Measurements from ENCODE around the gene JCAD. TPM values are rescaled to one million over a fixed set of nuclear protein-coding genes. Genes with fewer than 3 reads are reported as not detected.

Gene JCAD
- total and polyA plus RNA-seq, 10 of the 15 experiments (the other 5 are each of a cell fraction or from before 2014, with no cell fraction given): 0.28 TPM; not detected in 9

DNA sequence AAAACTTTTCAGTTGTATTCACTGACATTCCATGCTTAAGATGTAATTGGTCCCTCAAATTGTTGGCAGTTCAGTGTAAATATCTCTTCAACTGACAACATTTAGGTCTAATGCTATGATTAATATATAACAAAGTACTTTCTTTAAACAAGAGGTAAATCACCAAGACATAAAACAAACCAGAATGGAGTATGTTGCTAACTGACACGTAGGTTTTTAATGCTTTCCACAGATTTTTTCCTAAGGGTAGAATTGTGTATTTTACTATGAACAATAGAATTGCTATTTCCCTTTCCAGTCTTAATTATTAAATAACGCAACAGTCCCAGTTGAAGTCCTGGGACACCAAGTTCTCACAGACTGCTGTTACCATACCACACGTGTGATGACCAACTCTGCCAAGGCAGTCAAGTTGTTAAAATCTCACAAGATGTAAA lies 4.1 kb downstream of the JCAD start:
- Histone ChIP-seq H3K36me3 (ENCODE audit: control insufficient read depth in 2 of 2, insufficient read depth in 2 of 2, low read length in 1 of 2) (no peaks in the 10 kb centered on the region), H3K9ac (ENCODE audit: control insufficient read depth, insufficient read depth, low read length) (no peak overlapping the region), H3K27ac (ENCODE audit: control insufficient read depth, insufficient read depth) (no peak overlapping the region), H3K79me2 (ENCODE audit: control insufficient read depth, insufficient read depth, low read length) (no peaks in the 10 kb centered on the region), H4K20me1 (ENCODE audit: control insufficient read depth, insufficient read depth) (no peaks in the 10 kb centered on the region), H3K4me3 (no peak overlapping the region), H3K4me2 (ENCODE audit: control insufficient read depth, insufficient read depth) (no peak overlapping the region), H3K9me3 (replicated peaks; ENCODE audit: control insufficient read depth, insufficient read depth, low read length) (no peaks in the 10 kb centered on the region), H2AFZ (ENCODE audit: control insufficient read depth, low read depth, low read length) (no peak overlapping the region), H3K4me1 (ENCODE audit: control insufficient read depth, insufficient read depth, low read length) (no peaks in the 10 kb centered on the region), H3K27me3 (replicated peaks in 1 of 2; ENCODE audit: control insufficient read depth in 2 of 2, insufficient read depth in 2 of 2, low read length in 1 of 2) (peaks cover 3 to 7% of the 10 kb centered on the region in 2 experiments)
- in situ Hi-C loops (cut with MboI): no loop called here
- RAD21 ChIA-PET (ENCODE audit: unreplicated experiment): no interaction called here
- BruUV-seq (replicated peaks): no TSS peak
- CTCF ChIA-PET: no interaction called here
- DNase-seq (ENCODE audit: low read depth, low spot score) (no peak), FAIRE-seq (no peak), ATAC-seq (no peak)
- SMC1A ChIA-PET (ENCODE audit: uncharacterized antibody, unreplicated experiment): no interaction called here
- intact Hi-C loops (cut with micrococcal nuclease; ENCODE audit: unreplicated experiment): no loop called here
- POLR2A ChIA-PET: no interaction called here
- WGBS (ENCODE audit: insufficient coverage, insufficient replicate concordance, low lambda C conversion rate, missing lambda C conversion rate): 43% methylated on average over 3 of the region's 3 CpGs
- TF ChIP-seq, protein P1, sequence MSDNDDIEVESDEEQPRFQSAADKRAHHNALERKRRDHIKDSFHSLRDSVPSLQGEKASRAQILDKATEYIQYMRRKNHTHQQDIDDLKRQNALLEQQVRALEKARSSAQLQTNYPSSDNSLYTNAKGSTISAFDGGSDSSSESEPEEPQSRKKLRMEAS (IDR thresholded peaks at IDR 0.05; ENCODE audit: low read depth, low read length): no peak
- TF ChIP-seq ELK1 (IDR thresholded peaks at IDR 0.05; ENCODE audit: low read depth, low read length) (no peak), ZNF217 (IDR thresholded peaks at IDR 0.05) (no peak), NRF1 (conservative IDR thresholded peaks at IDR 0.05; ENCODE audit: low read depth, low read length) (no peak), EZH2 (IDR thresholded peaks at IDR 0.05; ENCODE audit: borderline replicate concordance, control insufficient read depth, low read depth, low read length) (no peak), NFYA (IDR thresholded peaks at IDR 0.05; ENCODE audit: borderline replicate concordance, low read depth, low read length) (no peak), POU2F2 (IDR thresholded peaks at IDR 0.05; ENCODE audit: borderline replicate concordance, low read depth, low read length) (no peak), SMARCA5 (IDR thresholded peaks at IDR 0.05) (no peak), ATF3 (IDR thresholded peaks at IDR 0.05; ENCODE audit: borderline replicate concordance, extremely low read depth, low read depth, low read length) (no peak), ATF2 (IDR thresholded peaks at IDR 0.05; ENCODE audit: low read length) (no peak), ZNF622 (IDR thresholded peaks at IDR 0.05) (no peak)
- TF ChIP-seq, protein P2, sequence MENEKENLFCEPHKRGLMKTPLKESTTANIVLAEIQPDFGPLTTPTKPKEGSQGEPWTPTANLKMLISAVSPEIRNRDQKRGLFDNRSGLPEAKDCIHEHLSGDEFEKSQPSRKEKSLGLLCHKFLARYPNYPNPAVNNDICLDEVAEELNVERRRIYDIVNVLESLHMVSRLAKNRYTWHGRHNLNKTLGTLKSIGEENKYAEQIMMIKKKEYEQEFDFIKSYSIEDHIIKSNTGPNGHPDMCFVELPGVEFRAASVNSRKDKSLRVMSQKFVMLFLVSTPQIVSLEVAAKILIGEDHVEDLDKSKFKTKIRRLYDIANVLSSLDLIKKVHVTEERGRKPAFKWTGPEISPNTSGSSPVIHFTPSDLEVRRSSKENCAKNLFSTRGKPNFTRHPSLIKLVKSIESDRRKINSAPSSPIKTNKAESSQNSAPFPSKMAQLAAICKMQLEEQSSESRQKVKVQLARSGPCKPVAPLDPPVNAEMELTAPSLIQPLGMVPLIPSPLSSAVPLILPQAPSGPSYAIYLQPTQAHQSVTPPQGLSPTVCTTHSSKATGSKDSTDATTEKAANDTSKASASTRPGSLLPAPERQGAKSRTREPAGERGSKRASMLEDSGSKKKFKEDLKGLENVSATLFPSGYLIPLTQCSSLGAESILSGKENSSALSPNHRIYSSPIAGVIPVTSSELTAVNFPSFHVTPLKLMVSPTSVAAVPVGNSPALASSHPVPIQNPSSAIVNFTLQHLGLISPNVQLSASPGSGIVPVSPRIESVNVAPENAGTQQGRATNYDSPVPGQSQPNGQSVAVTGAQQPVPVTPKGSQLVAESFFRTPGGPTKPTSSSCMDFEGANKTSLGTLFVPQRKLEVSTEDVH (IDR thresholded peaks at IDR 0.05; ENCODE audit: low read depth, partially characterized antibody): no peak
- TF ChIP-seq, protein P3, sequence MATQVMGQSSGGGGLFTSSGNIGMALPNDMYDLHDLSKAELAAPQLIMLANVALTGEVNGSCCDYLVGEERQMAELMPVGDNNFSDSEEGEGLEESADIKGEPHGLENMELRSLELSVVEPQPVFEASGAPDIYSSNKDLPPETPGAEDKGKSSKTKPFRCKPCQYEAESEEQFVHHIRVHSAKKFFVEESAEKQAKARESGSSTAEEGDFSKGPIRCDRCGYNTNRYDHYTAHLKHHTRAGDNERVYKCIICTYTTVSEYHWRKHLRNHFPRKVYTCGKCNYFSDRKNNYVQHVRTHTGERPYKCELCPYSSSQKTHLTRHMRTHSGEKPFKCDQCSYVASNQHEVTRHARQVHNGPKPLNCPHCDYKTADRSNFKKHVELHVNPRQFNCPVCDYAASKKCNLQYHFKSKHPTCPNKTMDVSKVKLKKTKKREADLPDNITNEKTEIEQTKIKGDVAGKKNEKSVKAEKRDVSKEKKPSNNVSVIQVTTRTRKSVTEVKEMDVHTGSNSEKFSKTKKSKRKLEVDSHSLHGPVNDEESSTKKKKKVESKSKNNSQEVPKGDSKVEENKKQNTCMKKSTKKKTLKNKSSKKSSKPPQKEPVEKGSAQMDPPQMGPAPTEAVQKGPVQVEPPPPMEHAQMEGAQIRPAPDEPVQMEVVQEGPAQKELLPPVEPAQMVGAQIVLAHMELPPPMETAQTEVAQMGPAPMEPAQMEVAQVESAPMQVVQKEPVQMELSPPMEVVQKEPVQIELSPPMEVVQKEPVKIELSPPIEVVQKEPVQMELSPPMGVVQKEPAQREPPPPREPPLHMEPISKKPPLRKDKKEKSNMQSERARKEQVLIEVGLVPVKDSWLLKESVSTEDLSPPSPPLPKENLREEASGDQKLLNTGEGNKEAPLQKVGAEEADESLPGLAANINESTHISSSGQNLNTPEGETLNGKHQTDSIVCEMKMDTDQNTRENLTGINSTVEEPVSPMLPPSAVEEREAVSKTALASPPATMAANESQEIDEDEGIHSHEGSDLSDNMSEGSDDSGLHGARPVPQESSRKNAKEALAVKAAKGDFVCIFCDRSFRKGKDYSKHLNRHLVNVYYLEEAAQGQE (IDR thresholded peaks at IDR 0.05; ENCODE audit: low read depth, low read length): no peak

All from GM12878 (cell line).